NCI-H146 (cell line): Measurements from ENCODE around the gene RASAL3.

Experiments
- DNase-seq: peaks from one replicate; lab custom pipeline; 2025; lab: John Stamatoyannopoulos, UW

Gene RASAL3

GRCh38 chr19:15436012-15436825 lies 28.1 kb downstream of the RASAL3 start:
- DNase-seq = no peak

GRCh38 chr19:15433519-15434069 lies 30.8 kb downstream of the RASAL3 start:
- DNase-seq = no peak

- peak; percentile 93 for DNase-seq
Observed at GRCh38 chr19:15432629-15433518, 31.5 kb downstream of the RASAL3 start.

GRCh38 chr19:15432018-15432494 lies 32.3 kb downstream of the RASAL3 start:
- DNase-seq = peak; percentile 21

- no peak for DNase-seq
Observed at GRCh38 chr19:15431396-15432017, 32.8 kb downstream of the RASAL3 start.

GRCh38 chr19:15430526-15431120 lies 33.7 kb downstream of the RASAL3 start:
- no peak for DNase-seq

GRCh38 chr19:15429825-15430467 lies 34.4 kb downstream of the RASAL3 start:
- DNase-seq = no peak

- no peak for DNase-seq
Observed at GRCh38 chr19:15428956-15429824, 35.2 kb downstream of the RASAL3 start.

- DNase-seq = no peak
Observed at GRCh38 chr19:15427991-15428471, 36.3 kb downstream of the RASAL3 start.

GRCh38 chr19:15427350-15427700 lies 37.0 kb downstream of the RASAL3 start:
- DNase-seq = no peak

GRCh38 chr19:15426485-15427349 lies 37.6 kb downstream of the RASAL3 start:
- DNase-seq = no peak

GRCh38 chr19:15425321-15425950 lies 38.9 kb downstream of the RASAL3 start:
- no peak for DNase-seq

GRCh38 chr19:15424692-15425272 lies 39.6 kb downstream of the RASAL3 start:
- DNase-seq = no peak

GRCh38 chr19:15424121-15424520 lies 40.2 kb downstream of the RASAL3 start:
- DNase-seq = no peak

GRCh38 chr19:15423130-15423529 lies 41.2 kb downstream of the RASAL3 start:
- DNase-seq = no peak

GRCh38 chr19:15422296-15423075 lies 41.9 kb downstream of the RASAL3 start:
- no peak for DNase-seq

- DNase-seq = no peak
Observed at GRCh38 chr19:15421721-15422260, 42.6 kb downstream of the RASAL3 start.
